Endothelial cell of umbilical vein (primary cell): ENCODE measurements around the gene IDI1. TPM values are rescaled to one million over a fixed set of nuclear protein-coding genes. Genes with fewer than 3 reads are reported as not detected.

ENCODE experiments used
- BruUV-seq: library from RNA; stranded (reverse); fragments of 400-500 nt; replicated peaks from 2 replicates; lab custom pipeline; 2021; lab: Mats Ljungman, UMichigan
- CTCF ChIA-PET: fragments of 300-600, 350-600 bp; sonication (Branson Sonifier 250); formaldehyde crosslinking; loops from one replicate; lab custom pipeline; 2021; ENCODE audit warnings: antibody characterized with exemption, inconsistent platforms; lab: Charles Lee
- POLR2A ChIA-PET: fragments of 300-600, 350-600 bp; sonication (Branson Sonifier 250); formaldehyde crosslinking; loops from one replicate; lab custom pipeline; 2021; ENCODE audit warnings: antibody characterized with exemption, inconsistent platforms; lab: Charles Lee
- DNase-seq: peaks from one replicate; pipeline ENCODE4 v3.0.0-alpha.2; 2011; ENCODE audit warnings: low read depth, low spot score
- FAIRE-seq: peaks from 2 replicates; lab custom pipeline; 2011; peaks lifted over from hg19 to GRCh38; lab: Jason Lieb, UNC
- H2AFZ ChIP-seq: 2 replicates; pipeline ENCODE4 v1.6.0; 2012; ENCODE audit warnings: low read depth, low read length, control low read depth, inconsistent platforms
- H3K27ac ChIP-seq: 2 replicates; pipeline ENCODE4 v1.5.1; 2011; ENCODE audit warnings: low read depth, mild to moderate bottlenecking, control low read depth, low read length, moderate library complexity; ENCODE audit not compliant: insufficient read depth
- H3K27me3 ChIP-seq, 2 experiments: 2 replicates each; pipeline versions ENCODE4 v1.6.0 to v1.6.1; 2011; ENCODE audit warnings: low read length in 2 of 2, mixed read lengths in 1 of 2; ENCODE audit not compliant: control insufficient read depth in 2 of 2, insufficient read depth in 2 of 2
- H3K36me3 ChIP-seq, 2 experiments: 2 replicates in 1 of 2; 3 replicates in 1 of 2; pipeline ENCODE4 v1.5.1; 2011; ENCODE audit warnings: low read length in 2 of 2, mild to moderate bottlenecking in 1 of 2, moderate library complexity in 1 of 2; ENCODE audit not compliant: control insufficient read depth in 2 of 2, insufficient read depth in 2 of 2; ENCODE audit errors: extremely low read depth in 1 of 2
- H3K4me1 ChIP-seq: 3 replicates; pipeline ENCODE4 v1.5.1; 2011; ENCODE audit warnings: mild to moderate bottlenecking, low read length; ENCODE audit not compliant: control insufficient read depth, insufficient read depth; ENCODE audit errors: extremely low read depth
- H3K4me2 ChIP-seq: 2 replicates; pipeline ENCODE4 v1.6.1; 2011; ENCODE audit warnings: low read length, control low read depth, mixed read lengths; ENCODE audit not compliant: insufficient read depth
- H3K4me3 ChIP-seq, 3 experiments: fragments of 200-600 bp in 1 of 3; sonication (generic), shearing (Covaris generic) in 1 of 3; replicated peaks in 1 of 3; 2 replicates each; pipeline ENCODE4 v1.5.1; 2011 to 2016; ENCODE audit warnings: control low read depth in 3 of 3, low read length in 3 of 3, mild to moderate bottlenecking in 2 of 3, inconsistent platforms in 1 of 3, low read depth in 1 of 3, moderate library complexity in 1 of 3; ENCODE audit not compliant: insufficient read depth in 1 of 3
- H3K79me2 ChIP-seq: 2 replicates; pipeline ENCODE4 v1.6.0; 2012; ENCODE audit warnings: low read length, inconsistent platforms; ENCODE audit not compliant: control insufficient read depth, insufficient read depth
- H3K9ac ChIP-seq: replicated peaks from 2 replicates; pipeline ENCODE3; 2011; ENCODE audit warnings: low read length, control low read depth; ENCODE audit not compliant: insufficient read depth; ENCODE audit errors: extremely low read depth
- H3K9me1 ChIP-seq: replicated peaks from 3 replicates; pipeline ENCODE4 v1.6.0; 2011; ENCODE audit warnings: mild to moderate bottlenecking, low read length; ENCODE audit not compliant: control insufficient read depth, insufficient read depth; ENCODE audit errors: extremely low read depth
- H3K9me3 ChIP-seq: replicated peaks from 2 replicates; pipeline ENCODE4 v1.5.1; 2012; ENCODE audit warnings: low read length, inconsistent platforms; ENCODE audit not compliant: control insufficient read depth, insufficient read depth
- H4K20me1 ChIP-seq: replicated peaks from 2 replicates; pipeline ENCODE3; 2011; ENCODE audit warnings: mild to moderate bottlenecking, low read length; ENCODE audit not compliant: control insufficient read depth, insufficient read depth; ENCODE audit errors: extremely low read depth
- CTCF ChIP-seq, 2 donors: IDR thresholded peaks; 1 replicate in 1 of 2; 2 replicates in 1 of 2; pipeline ENCODE4 v1.5.1; 2011; ENCODE audit warnings: low read length in 2 of 2, mild to moderate bottlenecking in 2 of 2, moderate library complexity in 2 of 2, control low read depth in 1 of 2, inconsistent platforms in 1 of 2, low read depth in 1 of 2; ENCODE audit not compliant: insufficient read depth in 1 of 2; ENCODE audit errors: extremely low read depth in 1 of 2
- EZH2 ChIP-seq: IDR thresholded peaks from 2 replicates; pipeline ENCODE4 v1.6.1; 2012; ENCODE audit warnings: borderline replicate concordance, low read depth, mild to moderate bottlenecking, moderate library complexity, low read length, inconsistent platforms; ENCODE audit not compliant: severe bottlenecking
- FOS ChIP-seq: IDR thresholded peaks from 2 replicates; pipeline ENCODE4 v1.6.1; 2011; ENCODE audit warnings: mild to moderate bottlenecking, low read length, moderate library complexity, borderline replicate concordance; ENCODE audit not compliant: insufficient read depth
- GATA2 ChIP-seq: IDR thresholded peaks from 2 replicates; pipeline ENCODE4 v1.7.0; 2011; ENCODE audit warnings: low read depth, mild to moderate bottlenecking, moderate library complexity, mixed read lengths, low read length; ENCODE audit not compliant: insufficient read length, insufficient read depth
- JUN ChIP-seq: IDR thresholded peaks from 2 replicates; pipeline ENCODE4 v1.6.1; 2011; ENCODE audit warnings: borderline replicate concordance, low read depth; ENCODE audit not compliant: insufficient read length, insufficient read depth
- MAX ChIP-seq: IDR thresholded peaks from 2 replicates; pipeline ENCODE4 v1.6.1; 2011; ENCODE audit not compliant: insufficient read depth, insufficient read length
- MYC ChIP-seq: IDR thresholded peaks from one replicate; pipeline ENCODE4 v1.6.1; 2011; ENCODE audit warnings: mild to moderate bottlenecking, low read depth, low read length
- POLR2A ChIP-seq: IDR thresholded peaks from 2 replicates; pipeline ENCODE4 v1.6.1; 2012; ENCODE audit warnings: low read depth, mild to moderate bottlenecking, control low read depth, low read length
- POLR2AphosphoS5 ChIP-seq: IDR thresholded peaks from 2 replicates; pipeline ENCODE4 v1.6.1; 2012; ENCODE audit warnings: low read depth, mild to moderate bottlenecking, control low read depth, low read length, moderate library complexity; ENCODE audit not compliant: insufficient read depth
- dilution Hi-C: fragments of 300-500 bp; cut with MboI; formaldehyde crosslinking; loops from one replicate; pipeline ENCODE4 v1.15.0; 2019; ENCODE audit warnings: low sequenced_read_pairs; ENCODE audit not compliant: extremely low pct_ligation_motif_present
- intact Hi-C: fragments of 100-400 bp; cut with micrococcal nuclease; formaldehyde crosslinking; loops from one replicate; pipeline ENCODE4 v1.10.0; 2022
- polyA plus RNA-seq, 4 experiments: library from polyadenylated mRNA; depleted of rRNA in 3 of 4; stranded (reverse) in 3 of 4; unstranded in 1 of 4; fragments of >200 nt; gene quantifications; 2 replicates each; pipeline versions ENCODE4 v1.2.1 to v1.2.3, GENCODE V29; 2011 to 2012; ENCODE audit warnings: missing spikeins in 1 of 4
- total RNA-seq: library from RNA; stranded (reverse); gene quantifications from 2 replicates; pipeline ENCODE4 v1.2.3, GENCODE V29; 2021

IDI1 gene
- total and polyA plus RNA-seq, 2 donors (not counting 3 experiments of a cell fraction or from before 2014, with no cell fraction given), result 42.2 to 63.0 TPM

GRCh38 chr10:992467-992866 is 56.5 kb downstream of the IDI1 start:
- DNase-seq (no peak), FAIRE-seq (no peak)
- intact Hi-C loops, result no loop called here
- H3K4me3 ChIP-seq, result no peak overlapping the region
- H2AFZ ChIP-seq, result no peak overlapping the region
- POLR2A ChIA-PET, result no interaction called here
- H4K20me1 ChIP-seq, result peaks cover 2% of the 10 kb centered on the region
- TF ChIP-seq EZH2, result no peak
- TF ChIP-seq GATA2, result no peak
- no peak for TF ChIP-seq MYC
- TF ChIP-seq POLR2AphosphoS5, result no peak
- TF ChIP-seq MAX, result no peak
- TF ChIP-seq POLR2A, result no peak
- no peak for TF ChIP-seq JUN
- no peak for TF ChIP-seq FOS
- no peak for TF ChIP-seq CTCF (IDR thresholded peaks at IDR 0.05; ENCODE audit: extremely low read depth in 1 of 2, insufficient read depth in 1 of 2, low read depth in 1 of 2, low read length in 2 of 2)
- no TSS peak for BruUV-seq
- H3K4me1 ChIP-seq, result peaks cover 8% of the 10 kb centered on the region
- dilution Hi-C loops, result no loop called here
- H3K36me3 ChIP-seq, result peaks cover 15 to 22% of the 10 kb centered on the region in 2 experiments
- H3K9me3 ChIP-seq, result no peaks in the 10 kb centered on the region
- no peak overlapping the region for H3K9ac ChIP-seq
- CTCF ChIA-PET, result no interaction called here
- no peak overlapping the region for H3K4me2 ChIP-seq
- no peaks in the 10 kb centered on the region for H3K27me3 ChIP-seq
- peaks cover 55% of the 10 kb centered on the region for H3K79me2 ChIP-seq
- H3K9me1 ChIP-seq, result no peaks in the 10 kb centered on the region
- no peak overlapping the region for H3K27ac ChIP-seq
